GM19455 (cell line): Measurements from ENCODE around the gene FBLN1.
"Not testable (repeated sequence)": the region's sequence is repeated elsewhere in the genome, so short reads cannot be mapped to it uniquely, and the experiment has no call there.

ENCODE experiments used
- ATAC-seq: cut with Tn5 transposase; IDR thresholded peaks from one replicate; pipeline ENCODE4 v1.9.1; 2021; ENCODE audit not compliant: unreplicated experiment

FBLN1 gene

DNA sequence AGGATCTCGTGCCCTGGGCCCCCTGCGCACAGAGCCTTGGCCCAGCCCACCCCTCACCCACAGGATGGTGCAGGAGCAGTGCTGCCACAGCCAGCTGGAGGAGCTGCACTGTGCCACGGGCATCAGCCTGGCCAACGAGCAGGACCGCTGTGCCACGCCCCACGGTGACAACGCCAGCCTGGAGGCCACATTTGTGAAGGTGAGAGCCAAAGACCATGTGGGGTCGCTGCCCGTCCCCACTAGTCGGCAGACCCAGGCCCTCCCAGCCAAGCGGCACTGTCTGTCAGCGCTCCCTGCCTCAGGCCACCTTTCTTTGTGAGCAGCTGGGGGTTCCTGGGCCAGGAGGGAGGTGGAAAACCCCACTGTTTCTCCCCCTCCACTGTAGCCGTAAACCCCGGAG lies 22.8 kb downstream of the FBLN1 start:
- no peak for ATAC-seq

DNA sequence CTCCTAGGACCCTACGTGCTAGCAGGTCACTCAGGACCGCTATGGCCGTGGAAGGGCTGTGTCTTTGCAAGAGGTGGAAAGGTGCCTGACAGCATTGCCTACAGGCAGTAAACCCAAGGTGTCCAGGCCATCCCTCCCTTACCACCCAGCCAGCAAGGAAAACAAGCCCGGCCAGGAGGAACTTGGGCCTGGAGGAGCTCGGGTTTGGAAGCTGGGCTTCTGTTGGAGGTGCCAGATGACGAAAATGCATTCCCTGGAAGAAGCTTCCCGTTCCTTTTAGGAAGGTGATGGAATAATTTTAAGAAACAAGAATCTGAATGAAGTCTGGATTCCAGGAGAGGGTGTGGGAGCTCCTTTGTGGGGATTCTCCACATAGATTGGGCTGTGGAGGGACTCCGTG lies 23.6 kb downstream of the FBLN1 start:
- no peak for ATAC-seq

DNA sequence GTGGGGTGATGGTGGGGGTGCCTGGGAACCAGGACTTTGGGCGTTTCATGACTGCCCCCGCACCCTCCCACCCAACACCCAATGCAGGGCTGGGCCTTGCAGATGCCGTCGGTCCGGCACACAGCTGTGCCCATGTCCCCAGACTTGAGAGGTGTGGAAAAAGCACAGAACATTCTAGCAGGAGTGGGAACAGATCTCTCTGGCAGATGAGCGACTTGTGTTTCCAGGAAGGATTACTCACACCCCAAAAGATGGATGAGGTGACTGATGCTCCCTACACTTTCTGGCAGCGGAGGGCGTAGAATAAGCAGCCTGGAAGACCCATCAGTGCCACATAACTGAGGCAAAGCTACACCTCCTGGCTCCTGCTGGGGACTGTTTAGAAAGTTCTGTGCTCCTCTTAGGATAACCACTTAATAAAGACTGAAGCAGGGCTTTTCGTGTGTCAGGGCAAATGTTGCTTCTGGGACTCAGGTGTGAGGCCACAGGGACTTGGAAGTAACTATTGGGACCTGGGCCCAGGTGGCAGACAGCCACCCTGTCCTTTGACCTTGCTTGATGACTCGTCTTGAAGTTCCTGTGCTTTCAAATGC lies 24.2 kb downstream of the FBLN1 start:
- ATAC-seq, result no peak

DNA sequence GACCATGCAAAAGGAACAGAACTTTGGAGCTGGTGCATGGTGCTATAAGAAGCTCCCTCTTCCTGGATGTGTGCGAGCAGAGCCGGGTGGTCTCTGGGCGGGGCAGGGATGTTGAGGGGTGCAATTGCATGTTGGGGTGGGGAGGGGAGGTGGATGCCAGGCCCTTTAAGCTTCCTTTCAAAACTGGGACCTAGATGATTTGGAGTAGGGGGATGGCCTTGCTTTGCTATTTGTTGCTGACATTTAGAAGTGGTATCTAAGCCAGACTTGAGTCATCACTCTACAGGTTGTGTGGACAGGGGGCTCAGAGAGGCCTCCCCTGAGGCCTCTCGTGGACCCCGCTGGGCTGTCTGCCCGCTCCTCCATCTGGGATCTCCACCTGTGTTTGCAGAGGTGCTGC lies 24.8 kb downstream of the FBLN1 start:
- no peak for ATAC-seq

DNA sequence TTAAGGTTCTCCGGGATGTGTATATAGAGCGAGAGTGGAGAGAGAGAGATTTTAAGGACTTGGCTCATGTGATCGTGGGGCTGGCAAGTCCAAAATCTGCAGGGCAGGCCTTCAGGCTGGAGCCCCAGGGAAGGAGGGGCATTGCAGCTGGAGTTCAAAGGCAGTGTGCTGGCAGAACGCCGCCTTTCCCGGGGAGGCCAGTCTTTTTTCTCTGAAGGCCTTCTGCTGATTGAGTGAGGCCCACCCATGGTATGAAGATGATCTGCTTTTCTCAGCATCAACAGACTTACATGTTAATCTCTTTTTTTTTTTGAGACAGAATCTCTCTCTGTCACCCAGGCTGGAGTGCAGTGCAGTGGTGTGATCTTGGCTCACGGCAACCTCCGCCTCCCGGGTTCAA lies 25.4 kb downstream of the FBLN1 start:
- ATAC-seq, result no peak

DNA sequence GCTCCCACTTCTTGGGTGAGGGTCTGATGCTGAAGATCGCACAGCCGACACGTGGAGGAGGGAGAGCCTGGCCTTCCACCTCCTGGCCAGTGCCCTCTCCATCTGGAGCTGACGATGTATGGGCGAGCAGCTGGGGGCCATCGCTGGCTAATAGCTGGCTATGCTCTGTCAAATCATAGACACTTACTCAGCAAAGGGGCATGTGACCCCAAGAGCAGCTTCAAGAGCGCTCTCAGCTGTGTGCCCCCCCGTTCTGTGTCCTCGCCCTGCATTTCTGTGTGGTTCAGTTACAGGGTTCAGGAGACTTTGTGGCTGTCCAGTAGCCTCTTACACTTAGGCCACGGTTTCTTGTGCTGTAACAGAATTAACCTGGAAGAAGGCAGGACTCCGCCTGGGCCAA lies 26.4 kb downstream of the FBLN1 start:
- no peak for ATAC-seq

DNA sequence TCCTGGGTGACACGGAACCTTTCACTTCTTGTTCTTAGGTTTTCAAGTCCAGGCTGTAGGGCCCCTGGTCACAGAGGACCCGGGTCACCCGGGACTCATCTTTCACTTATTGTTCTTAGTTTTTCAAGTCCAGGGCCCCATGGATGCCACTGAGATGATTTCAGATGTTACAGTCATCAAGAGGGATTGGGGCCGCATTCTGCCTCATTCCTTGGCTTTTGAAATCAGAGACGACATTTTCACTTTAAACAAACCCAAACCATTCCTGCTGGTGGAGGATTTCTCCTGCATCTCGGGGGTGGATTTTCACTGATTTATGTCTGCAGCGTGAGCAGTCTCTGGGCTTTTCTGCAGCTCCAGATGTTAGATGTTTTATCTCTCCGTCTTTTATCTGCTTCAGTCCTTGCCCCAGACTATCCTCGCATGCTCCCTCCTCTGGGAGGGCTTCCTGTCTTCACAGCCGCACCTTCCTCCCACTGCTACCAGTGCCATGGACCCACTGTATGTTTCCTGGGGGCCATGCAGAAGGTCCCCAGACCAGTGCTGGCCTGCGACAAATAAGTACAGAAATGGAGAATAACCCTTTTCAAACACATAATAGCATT lies 27.4 kb downstream of the FBLN1 start:
- no peak for ATAC-seq

DNA sequence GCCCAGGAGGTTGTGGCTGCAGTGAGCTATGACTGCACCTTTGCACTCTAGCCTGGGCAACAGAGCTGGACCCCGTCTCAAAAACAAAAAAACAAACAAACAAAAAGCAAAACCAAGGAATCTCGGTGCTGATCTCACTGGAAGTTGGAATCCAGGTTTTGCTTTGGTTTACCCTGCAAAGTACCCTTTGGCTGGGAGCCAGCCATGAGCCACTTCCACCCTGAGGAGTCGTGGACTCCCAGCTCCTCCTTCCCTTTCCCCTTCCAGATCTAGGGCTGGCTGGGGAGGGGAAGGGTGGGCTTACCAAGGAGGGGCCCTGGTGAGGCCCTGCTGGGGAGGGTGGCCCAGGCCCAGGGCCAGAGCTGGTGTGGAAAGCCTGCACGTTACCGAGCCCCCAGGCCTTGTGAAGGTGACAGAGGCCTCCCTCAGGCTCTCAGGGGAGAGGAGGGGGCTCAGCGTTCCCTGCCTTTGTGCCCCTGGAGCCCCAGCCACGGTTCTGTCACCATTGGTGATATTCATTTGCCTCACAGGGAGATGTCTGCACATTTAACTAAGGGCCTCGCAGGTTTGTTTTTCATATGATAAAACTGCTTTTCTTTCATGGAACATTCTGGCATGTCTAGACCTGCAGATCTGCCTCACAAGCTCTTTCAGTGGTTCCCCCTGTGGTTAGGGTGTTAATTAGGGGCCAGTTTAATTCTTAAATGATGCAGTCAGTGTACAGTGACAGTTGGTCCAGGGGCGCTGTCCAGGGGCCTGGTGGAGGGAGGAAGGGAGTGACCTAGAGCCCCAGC lies 29.0 kb downstream of the FBLN1 start:
- ATAC-seq, result no peak

DNA sequence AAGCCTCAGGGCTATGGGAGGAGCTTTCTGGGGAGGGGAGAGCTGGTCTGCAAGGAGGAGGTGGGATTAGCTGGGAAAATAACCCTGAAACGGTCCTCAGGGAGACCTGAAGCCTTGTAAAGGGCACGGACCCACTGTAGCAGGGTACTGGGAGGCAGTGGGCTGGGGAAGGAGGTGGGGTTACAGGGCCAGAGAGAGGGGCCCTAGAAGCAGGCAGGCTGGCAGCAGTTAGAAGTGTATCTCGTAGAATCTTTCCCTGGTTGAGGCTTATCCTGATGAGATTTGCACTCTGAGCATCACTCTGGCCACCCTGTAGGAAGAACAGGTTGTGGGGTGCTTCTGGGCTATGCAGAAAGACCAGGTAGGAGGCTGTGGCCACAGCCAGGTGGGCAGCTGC lies 29.6 kb downstream of the FBLN1 start:
- ATAC-seq, result no peak

DNA sequence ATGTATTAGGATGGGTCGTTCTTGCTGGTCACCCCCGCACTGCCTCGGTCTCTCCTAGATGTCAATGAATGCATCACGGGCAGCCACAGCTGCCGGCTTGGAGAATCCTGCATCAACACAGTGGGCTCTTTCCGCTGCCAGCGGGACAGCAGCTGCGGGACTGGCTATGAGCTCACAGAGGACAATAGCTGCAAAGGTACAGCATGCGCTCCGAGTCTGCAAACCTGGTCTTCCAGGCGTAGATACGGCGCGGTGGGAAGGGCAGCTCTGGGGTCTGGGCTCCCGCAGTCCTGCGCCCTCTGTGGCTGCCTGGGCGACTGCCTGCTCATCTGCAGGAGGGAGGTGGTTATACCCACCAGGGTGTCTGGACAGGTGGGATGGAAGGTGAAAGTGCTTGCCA lies 31.0 kb downstream of the FBLN1 start:
- no peak for ATAC-seq

DNA sequence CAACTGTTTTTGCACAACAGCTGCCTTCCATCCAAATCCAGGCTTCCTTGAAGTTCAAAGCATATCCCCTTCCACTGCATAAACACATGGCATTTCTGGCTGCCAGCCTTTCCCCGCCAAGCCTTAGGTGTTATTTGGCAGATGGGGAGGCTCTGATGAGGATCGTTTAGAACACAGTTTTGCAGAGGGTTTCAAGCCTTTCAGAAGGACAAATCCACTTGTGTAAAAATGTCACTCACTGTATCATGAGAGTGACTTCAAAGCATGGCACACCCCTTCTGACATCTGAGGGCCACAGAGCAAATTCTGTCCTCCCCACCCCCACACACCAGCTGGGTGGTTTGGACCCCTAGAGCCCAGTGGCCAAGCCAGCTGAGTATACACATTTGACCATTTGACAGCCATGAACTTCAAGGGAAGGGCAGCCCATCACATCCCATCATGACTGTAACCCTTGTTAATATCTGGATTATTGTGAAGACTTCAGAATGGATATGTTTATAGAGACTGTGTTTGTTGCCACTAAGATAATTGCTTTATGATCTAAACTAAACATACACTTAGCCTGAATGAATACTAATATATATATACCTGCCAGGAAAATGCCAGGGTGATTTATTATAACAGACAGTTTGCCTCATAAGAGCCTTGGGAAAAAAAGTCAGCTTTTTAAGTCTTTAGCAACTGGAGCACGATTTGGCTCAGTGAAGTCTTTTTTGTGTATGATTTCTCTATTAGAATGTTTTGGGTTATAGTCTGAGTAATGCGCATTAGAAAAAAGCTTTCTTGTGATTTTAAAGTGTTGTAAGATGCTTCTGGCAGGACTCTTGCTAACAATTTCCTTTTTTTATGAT lies 31.9 kb downstream of the FBLN1 start:
- no peak for ATAC-seq

DNA sequence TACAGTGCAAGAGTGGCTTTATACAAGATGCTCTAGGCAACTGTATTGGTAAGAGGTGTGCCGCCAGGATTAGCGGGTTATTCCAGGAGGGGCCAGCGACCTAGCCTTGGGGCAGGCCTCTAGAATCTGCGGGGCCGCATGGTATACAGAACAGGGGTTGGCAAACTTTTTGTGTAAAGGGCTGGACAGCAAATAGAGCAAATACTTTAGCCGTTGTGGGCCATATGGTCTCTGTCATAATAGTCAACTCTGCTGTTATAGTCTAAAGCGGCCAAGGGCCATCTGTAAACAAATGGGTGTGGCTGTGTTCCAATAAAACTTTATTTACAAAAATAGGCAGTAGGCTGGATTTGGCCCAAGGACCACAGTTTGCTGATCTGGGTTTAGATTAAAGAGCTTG lies 32.6 kb downstream of the FBLN1 start:
- ATAC-seq, result no peak

DNA sequence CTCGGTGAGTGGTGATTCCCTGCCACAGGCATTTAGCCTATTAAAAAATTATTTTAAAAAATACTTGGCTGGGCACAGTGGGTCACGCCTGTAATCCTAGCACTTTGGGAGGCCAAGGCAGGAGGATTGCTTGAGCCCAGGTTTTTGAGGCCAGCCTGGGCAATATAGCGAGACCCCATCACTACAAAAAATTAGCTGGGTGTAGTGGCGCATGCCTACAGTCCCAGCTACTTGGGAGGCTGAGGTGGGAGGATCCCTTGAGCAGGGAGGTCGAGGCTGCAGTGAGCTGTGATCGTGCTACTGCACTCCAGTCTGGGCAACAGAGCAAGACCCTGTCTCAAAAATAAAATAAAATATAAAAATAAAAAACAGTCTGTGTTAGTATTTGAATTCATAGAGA lies 33.2 kb downstream of the FBLN1 start:
- not testable (repeated sequence) for ATAC-seq

DNA sequence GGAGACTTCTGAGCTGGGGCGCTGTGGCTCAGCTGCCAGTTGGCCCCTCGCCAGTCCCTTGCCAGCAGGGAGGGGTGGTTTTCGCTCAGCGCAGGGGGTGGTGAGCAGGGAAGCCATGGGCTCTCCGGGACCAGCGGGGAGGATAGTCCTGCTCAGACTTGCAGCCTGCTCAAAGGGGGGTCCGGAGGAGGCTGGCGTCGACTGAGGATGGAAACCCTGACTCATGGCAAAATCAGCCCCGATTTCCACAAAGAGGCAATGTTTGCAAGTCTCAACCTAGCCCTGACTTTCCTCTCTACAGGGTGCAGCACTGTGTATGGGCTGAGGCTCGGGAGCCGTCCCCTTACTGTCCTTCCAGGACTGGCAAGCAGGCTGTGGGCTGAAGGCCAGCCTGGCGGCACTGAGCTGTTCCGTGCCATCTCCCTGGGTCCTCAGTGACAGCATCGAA lies 35.1 kb downstream of the FBLN1 start:
- ATAC-seq, result no peak

DNA sequence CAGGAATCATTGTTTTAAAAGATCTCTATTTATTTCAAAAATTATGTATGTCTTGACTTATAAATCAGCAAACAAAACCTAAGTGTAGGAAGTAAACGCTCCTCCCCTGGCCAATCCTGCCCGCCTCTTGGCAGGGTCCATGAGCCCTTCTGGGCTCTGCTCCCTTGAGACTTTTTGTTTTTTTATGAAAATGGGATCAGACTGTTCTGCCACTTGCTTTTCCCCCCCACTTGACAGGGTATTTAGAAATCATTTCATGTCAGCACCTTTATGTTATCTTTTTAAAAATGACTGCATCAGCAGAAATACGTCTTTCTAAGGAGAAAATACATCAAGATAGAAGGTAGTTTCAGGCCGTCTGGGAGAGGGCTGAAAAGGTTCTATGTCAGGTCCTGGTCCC lies 35.6 kb downstream of the FBLN1 start:
- no peak for ATAC-seq

DNA sequence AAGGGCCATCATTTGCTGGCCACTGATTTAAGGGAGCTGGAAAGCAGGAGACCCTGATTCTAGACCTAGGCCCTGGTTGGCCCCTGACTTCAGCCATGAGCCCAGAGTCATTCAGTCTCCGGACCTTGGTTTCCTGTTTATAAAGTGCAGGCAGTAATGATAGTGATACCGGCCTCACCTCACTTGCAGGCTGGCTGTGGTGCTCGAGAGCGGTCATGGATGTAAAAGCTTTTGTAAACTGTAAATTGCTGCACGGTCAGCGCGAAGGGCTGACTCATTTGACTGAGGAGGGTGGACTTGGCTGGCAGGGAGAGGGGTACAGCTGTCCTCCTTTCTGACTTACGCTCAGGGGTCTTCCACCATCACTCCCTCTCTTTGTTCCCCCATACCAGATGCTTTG lies 37.4 kb downstream of the FBLN1 start:
- no peak for ATAC-seq

DNA sequence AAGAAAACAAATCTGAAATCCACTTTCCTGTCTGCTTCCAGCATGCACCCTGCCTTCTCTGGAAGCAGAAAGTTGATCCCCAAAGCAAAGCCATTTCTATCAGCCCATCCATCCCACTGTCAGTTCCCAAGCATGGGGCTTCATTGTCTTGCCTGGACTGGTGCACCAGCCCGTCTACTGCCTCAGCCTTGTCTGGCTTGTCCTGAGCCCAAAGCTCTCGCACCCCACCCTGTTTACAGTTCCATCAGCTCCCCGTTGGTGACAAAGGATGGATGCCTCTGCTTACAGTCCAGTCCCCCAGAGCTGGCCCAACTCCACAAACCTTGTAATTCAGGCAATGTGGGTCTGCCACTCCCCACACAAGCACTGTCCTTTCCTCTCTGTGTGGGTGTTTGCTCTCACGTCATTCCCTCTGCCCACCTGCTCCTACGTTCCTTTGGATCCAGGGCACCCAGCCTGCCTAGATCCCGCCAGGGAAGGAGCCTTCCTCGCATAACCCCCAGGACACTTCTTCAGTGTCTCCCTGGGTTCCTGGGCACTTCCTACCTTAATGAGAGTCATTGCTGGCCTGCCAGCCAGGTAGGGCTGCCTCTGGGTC lies 38.8 kb downstream of the FBLN1 start:
- no peak for ATAC-seq

DNA sequence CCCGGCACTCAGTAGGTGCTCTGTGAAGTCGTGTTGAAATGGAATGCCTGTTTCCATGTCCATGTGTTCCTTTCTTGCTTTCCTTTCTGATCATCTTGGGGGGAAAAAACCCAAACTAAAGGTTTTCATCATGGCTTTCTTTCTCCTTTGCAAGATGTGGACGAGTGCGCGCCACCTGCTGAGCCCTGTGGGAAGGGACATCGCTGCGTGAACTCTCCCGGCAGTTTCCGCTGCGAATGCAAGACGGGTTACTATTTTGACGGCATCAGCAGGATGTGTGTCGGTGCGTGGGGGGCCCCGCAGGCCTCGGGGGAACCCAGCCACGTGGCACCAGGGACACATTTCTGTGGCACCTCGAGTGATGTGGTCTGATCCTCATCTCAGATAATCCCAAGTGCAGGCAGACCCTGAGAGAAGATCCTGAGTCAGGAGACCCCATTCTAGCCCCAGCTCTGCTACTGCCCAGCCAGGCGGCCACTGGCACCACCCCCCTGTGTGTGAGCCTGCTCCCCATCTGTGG lies 39.4 kb downstream of the FBLN1 start:
- no peak for ATAC-seq

DNA sequence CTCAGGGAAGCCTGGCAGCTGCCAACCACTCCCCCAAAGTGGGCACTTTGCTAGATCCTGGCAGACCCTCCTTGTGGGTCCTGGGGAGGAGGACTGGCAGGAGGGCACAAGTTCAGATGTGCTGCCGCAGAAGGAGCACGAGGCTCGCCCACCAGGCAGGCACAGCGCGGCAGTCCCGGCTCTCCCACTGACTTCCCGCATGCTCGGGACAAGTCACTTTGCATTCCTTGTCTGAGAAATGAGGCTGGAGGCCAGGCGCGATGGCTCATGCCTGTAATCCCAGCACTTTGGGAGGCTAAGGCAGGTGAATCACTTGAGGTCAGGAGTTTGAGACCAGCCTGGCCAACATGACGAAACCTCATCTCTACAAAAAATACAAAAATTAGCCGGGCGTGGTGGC lies 40.1 kb downstream of the FBLN1 start:
- not testable (repeated sequence) for ATAC-seq

DNA sequence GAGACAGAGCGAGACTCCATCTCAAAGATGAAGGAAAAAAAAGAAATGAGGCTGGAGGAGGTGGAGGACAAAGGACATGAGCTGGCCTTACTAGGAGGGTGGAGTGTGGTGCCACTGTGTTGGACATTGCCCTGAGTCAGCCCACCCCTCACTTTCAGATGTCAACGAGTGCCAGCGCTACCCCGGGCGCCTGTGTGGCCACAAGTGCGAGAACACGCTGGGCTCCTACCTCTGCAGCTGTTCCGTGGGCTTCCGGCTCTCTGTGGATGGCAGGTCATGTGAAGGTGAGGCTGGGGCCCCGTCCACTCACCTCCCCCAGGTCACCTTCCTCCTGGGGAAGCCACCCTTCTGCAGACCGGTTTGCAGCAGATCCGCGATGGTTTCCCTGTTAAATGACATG lies 40.6 kb downstream of the FBLN1 start:
- ATAC-seq, result no peak

DNA sequence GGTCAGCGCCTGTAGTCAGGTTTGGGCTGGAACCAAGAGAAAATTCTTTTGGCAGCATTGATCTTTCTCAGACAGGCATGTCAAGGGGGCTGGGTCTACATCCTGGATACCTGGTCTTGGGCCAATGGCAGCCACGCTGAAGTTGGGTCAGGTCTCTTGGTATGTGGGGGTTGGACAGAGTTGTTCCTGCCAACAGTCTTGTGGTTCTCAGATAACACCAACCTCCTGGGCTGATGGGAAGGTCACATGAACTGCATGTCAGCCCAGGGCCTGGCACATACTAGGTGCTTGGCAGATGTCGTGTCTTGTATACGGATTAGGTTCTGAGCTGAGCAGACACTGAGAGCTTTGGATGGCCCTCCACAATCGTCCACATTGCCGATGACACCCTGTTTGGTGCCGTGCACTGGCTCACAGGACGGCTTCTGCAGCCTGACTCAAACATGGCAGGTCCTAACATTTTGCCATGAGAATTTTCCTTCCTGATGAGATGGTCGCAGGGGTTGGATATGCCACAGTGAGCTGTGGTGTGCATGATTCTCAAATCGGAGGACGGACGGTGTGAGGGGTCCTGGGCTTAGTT lies 42.0 kb downstream of the FBLN1 start:
- ATAC-seq, result no peak
